ENCODE data around the gene PCDH15. TPM values are rescaled to one million over a fixed set of nuclear protein-coding genes. Genes with fewer than 3 reads are reported as not detected.

The PCDH15 gene
- total RNA-seq, 1 donor from 2014 or later, result not detected

DNA sequence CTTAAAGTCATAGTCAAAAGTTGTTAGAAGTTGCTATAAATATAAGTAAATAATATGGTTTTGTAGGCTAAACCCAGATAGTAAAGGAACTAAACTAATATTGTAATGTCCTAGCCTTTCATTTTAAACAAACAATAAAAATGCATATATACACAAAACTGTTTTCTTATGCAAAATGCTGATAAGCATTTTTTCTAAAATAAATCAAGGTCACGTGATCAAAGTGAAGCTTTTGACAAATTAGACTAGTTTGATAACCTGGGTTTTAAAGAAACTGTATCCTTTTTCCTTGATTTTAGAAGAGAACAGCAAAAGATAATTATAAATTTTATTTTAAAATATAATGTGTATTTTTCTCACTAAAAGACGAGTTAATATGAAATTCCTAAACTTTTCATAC is 313.3 kb downstream of the PCDH15 start:
- Histone ChIP-seq H2AFZ (ENCODE audit: low read depth, low read length) (no peak overlapping the region), H3K9ac (ENCODE audit: low read length) (no peak overlapping the region), H3K27me3 (ENCODE audit: insufficient read depth, low read length) (no peaks in the 10 kb centered on the region), H3K4me1 (ENCODE audit: insufficient read depth, low read length) (no peaks in the 10 kb centered on the region), H3K4me2 (ENCODE audit: low read length) (no peak overlapping the region), H3K9me3 (ENCODE audit: insufficient read depth, low read depth, low read length) (no peaks in the 10 kb centered on the region), H4K20me1 (ENCODE audit: insufficient read depth, low read length) (no peaks in the 10 kb centered on the region), H3K36me3 (ENCODE audit: insufficient read depth, low read length) (no peaks in the 10 kb centered on the region), H3K79me2 (ENCODE audit: insufficient read depth, low read length) (no peaks in the 10 kb centered on the region), H3K4me3 (ENCODE audit: insufficient read depth, low read depth, low read length) (no peak overlapping the region), H3K27ac (ENCODE audit: low read depth, low read length) (no peak overlapping the region)
- Mint-ChIP-seq H3K36me3 (ENCODE audit: low read depth, unreplicated experiment) (no peaks in the 10 kb centered on the region), H3K27ac (ENCODE audit: unreplicated experiment) (no peak overlapping the region), H3K4me1 (ENCODE audit: low read depth, unreplicated experiment) (no peaks in the 10 kb centered on the region), H3K27me3 (ENCODE audit: low read depth, unreplicated experiment) (no peaks in the 10 kb centered on the region), H3K4me3 (ENCODE audit: unreplicated experiment) (no peak overlapping the region), H3K9me3 (ENCODE audit: unreplicated experiment) (no peaks in the 10 kb centered on the region)
- no peak for DNase-seq (ENCODE audit: low read depth)
- FAIRE-seq, result no peak
- no peak for TF ChIP-seq EZH2 (IDR thresholded peaks at IDR 0.05; ENCODE audit: insufficient read depth, low read length)
- TF ChIP-seq, protein P1, sequence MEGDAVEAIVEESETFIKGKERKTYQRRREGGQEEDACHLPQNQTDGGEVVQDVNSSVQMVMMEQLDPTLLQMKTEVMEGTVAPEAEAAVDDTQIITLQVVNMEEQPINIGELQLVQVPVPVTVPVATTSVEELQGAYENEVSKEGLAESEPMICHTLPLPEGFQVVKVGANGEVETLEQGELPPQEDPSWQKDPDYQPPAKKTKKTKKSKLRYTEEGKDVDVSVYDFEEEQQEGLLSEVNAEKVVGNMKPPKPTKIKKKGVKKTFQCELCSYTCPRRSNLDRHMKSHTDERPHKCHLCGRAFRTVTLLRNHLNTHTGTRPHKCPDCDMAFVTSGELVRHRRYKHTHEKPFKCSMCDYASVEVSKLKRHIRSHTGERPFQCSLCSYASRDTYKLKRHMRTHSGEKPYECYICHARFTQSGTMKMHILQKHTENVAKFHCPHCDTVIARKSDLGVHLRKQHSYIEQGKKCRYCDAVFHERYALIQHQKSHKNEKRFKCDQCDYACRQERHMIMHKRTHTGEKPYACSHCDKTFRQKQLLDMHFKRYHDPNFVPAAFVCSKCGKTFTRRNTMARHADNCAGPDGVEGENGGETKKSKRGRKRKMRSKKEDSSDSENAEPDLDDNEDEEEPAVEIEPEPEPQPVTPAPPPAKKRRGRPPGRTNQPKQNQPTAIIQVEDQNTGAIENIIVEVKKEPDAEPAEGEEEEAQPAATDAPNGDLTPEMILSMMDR (IDR thresholded peaks at IDR 0.05; ENCODE audit: insufficient read depth, low read depth, low read length), result no peak

- H3K79me2 ChIP-seq (ENCODE audit: insufficient read depth, low read length), result no peaks in the 10 kb centered on the region
- Mint-ChIP-seq H3K9me3 (ENCODE audit: unreplicated experiment) (no peaks in the 10 kb centered on the region), H3K4me1 (ENCODE audit: low read depth, unreplicated experiment) (no peaks in the 10 kb centered on the region), H3K27ac (ENCODE audit: unreplicated experiment) (no peak overlapping the region), H3K4me3 (ENCODE audit: unreplicated experiment) (no peak overlapping the region), H3K36me3 (ENCODE audit: low read depth, unreplicated experiment) (no peaks in the 10 kb centered on the region), H3K27me3 (ENCODE audit: low read depth, unreplicated experiment) (no peaks in the 10 kb centered on the region)
- H2AFZ ChIP-seq (ENCODE audit: low read depth, low read length), result no peak overlapping the region
- no peaks in the 10 kb centered on the region for H3K27me3 ChIP-seq (ENCODE audit: insufficient read depth, low read length)
- no peaks in the 10 kb centered on the region for H3K36me3 ChIP-seq (ENCODE audit: insufficient read depth, low read length)
- TF ChIP-seq, protein P1 (IDR thresholded peaks at IDR 0.05; ENCODE audit: insufficient read depth, low read depth, low read length), result no peak
- no peak for TF ChIP-seq EZH2 (IDR thresholded peaks at IDR 0.05; ENCODE audit: insufficient read depth, low read length)
- no peak overlapping the region for H3K4me3 ChIP-seq (ENCODE audit: insufficient read depth, low read depth, low read length)
- H3K4me2 ChIP-seq (ENCODE audit: low read length), result no peak overlapping the region
- H3K9me3 ChIP-seq (ENCODE audit: insufficient read depth, low read depth, low read length), result no peaks in the 10 kb centered on the region
- FAIRE-seq, result no peak
- DNase-seq (ENCODE audit: low read depth), result no peak
- H3K27ac ChIP-seq (ENCODE audit: low read depth, low read length), result no peak overlapping the region
- H3K9ac ChIP-seq (ENCODE audit: low read length), result no peak overlapping the region
- H3K4me1 ChIP-seq (ENCODE audit: insufficient read depth, low read length), result no peaks in the 10 kb centered on the region
- no peaks in the 10 kb centered on the region for H4K20me1 ChIP-seq (ENCODE audit: insufficient read depth, low read length)
Observed at GRCh38 chr10:54485971-54486370, 315.1 kb downstream of the PCDH15 start.

GRCh38 chr10:54484186-54484585 is 316.8 kb downstream of the PCDH15 start:
- H3K36me3 Mint-ChIP-seq (ENCODE audit: low read depth, unreplicated experiment), result no peaks in the 10 kb centered on the region
- no peaks in the 10 kb centered on the region for H3K27me3 Mint-ChIP-seq (ENCODE audit: low read depth, unreplicated experiment)
- H3K9me3 Mint-ChIP-seq (ENCODE audit: unreplicated experiment), result no peaks in the 10 kb centered on the region
- TF ChIP-seq EZH2 (IDR thresholded peaks at IDR 0.05; ENCODE audit: insufficient read depth, low read length), result no peak
- TF ChIP-seq, protein P1 (IDR thresholded peaks at IDR 0.05; ENCODE audit: insufficient read depth, low read depth, low read length), result no peak
- FAIRE-seq, result no peak
- no peaks in the 10 kb centered on the region for H3K4me1 ChIP-seq (ENCODE audit: insufficient read depth, low read length)
- H3K27me3 ChIP-seq (ENCODE audit: insufficient read depth, low read length), result no peaks in the 10 kb centered on the region
- H3K36me3 ChIP-seq (ENCODE audit: insufficient read depth, low read length), result no peaks in the 10 kb centered on the region
- H3K27ac Mint-ChIP-seq (ENCODE audit: unreplicated experiment), result no peak overlapping the region
- H3K79me2 ChIP-seq (ENCODE audit: insufficient read depth, low read length), result no peaks in the 10 kb centered on the region
- no peak overlapping the region for H3K4me3 ChIP-seq (ENCODE audit: insufficient read depth, low read depth, low read length)
- H4K20me1 ChIP-seq (ENCODE audit: insufficient read depth, low read length), result no peaks in the 10 kb centered on the region
- DNase-seq (ENCODE audit: low read depth), result no peak
- H3K27ac ChIP-seq (ENCODE audit: low read depth, low read length), result no peak overlapping the region
- no peak overlapping the region for H3K9ac ChIP-seq (ENCODE audit: low read length)
- no peaks in the 10 kb centered on the region for H3K4me1 Mint-ChIP-seq (ENCODE audit: low read depth, unreplicated experiment)
- no peaks in the 10 kb centered on the region for H3K9me3 ChIP-seq (ENCODE audit: insufficient read depth, low read depth, low read length)
- no peak overlapping the region for H2AFZ ChIP-seq (ENCODE audit: low read depth, low read length)
- H3K4me2 ChIP-seq (ENCODE audit: low read length), result no peak overlapping the region
- no peak overlapping the region for H3K4me3 Mint-ChIP-seq (ENCODE audit: unreplicated experiment)
